SK-N-SH treated with all-trans-retinoic acid at 6 μM for 48 hours (cell line): ENCODE results near the gene FKBP3.

Experiments
- ATAC-seq: fragments of 200-7000 bp; cut with Tn5 transposase; 3 replicates; pipeline ENCODE4 v1.9.1; 2020; ENCODE audit warnings: mild to moderate bottlenecking, moderate library complexity
- ARNTL ChIP-seq: fragments of 450-650 bp; formaldehyde crosslinking; IDR thresholded peaks from 2 replicates; pipeline ENCODE4 v1.5.0; 2020; ENCODE audit warnings: low read depth, mild to moderate bottlenecking, moderate library complexity, borderline replicate concordance
- CSDC2 ChIP-seq: fragments of 250-450 bp; sonication (Bioruptor Pico); IDR thresholded peaks from 2 replicates; pipeline ENCODE4 v1.5.0; 2020; ENCODE audit warnings: mild to moderate bottlenecking, moderate library complexity
- CSRNP3 ChIP-seq: fragments of 250-450 bp; sonication (Bioruptor Pico); IDR thresholded peaks from 2 replicates; pipeline ENCODE4 v1.5.1; 2021; ENCODE audit warnings: mild to moderate bottlenecking, moderate library complexity
- GLIS3 ChIP-seq: fragments of 250-450 bp; sonication (Bioruptor Pico); IDR thresholded peaks from 2 replicates; pipeline ENCODE4 v1.5.0; 2020; ENCODE audit warnings: mild to moderate bottlenecking, moderate library complexity
- ISL1 ChIP-seq: fragments of 250-450 bp; sonication (Bioruptor Pico); IDR thresholded peaks from 2 replicates; pipeline ENCODE4 v2.1.2; 2022; ENCODE audit warnings: mild to moderate bottlenecking, moderate library complexity
- OSR1 ChIP-seq: fragments of 250-450 bp; sonication (Bioruptor Pico); IDR thresholded peaks from 2 replicates; pipeline ENCODE4 v1.8.0; 2022; ENCODE audit warnings: moderate library complexity, mild to moderate bottlenecking, inconsistent platforms
- PPARA ChIP-seq: fragments of 250-450 bp; sonication (Bioruptor Pico); IDR thresholded peaks from 2 replicates; pipeline ENCODE4 v1.5.0; 2020; ENCODE audit warnings: mild to moderate bottlenecking, borderline replicate concordance
- RARB ChIP-seq: fragments of 250-450 bp; sonication (Bioruptor Pico); IDR thresholded peaks from 2 replicates; pipeline ENCODE4 v1.8.0; 2021; ENCODE audit warnings: mild to moderate bottlenecking, moderate library complexity
- SNAI2 ChIP-seq: fragments of 250-450 bp; sonication (Bioruptor Pico); IDR thresholded peaks from 2 replicates; pipeline ENCODE4 v1.5.0; 2020; ENCODE audit warnings: mild to moderate bottlenecking, moderate library complexity
- TCF4 ChIP-seq: fragments of 250-450 bp; sonication (Bioruptor Pico); IDR thresholded peaks from 2 replicates; pipeline ENCODE4 v1.8.0; 2021; ENCODE audit warnings: mild to moderate bottlenecking, moderate library complexity, borderline replicate concordance
- TOX ChIP-seq: fragments of 250-450 bp; sonication (Bioruptor Pico); IDR thresholded peaks from 2 replicates; pipeline ENCODE4 v1.8.0; 2021; ENCODE audit warnings: mild to moderate bottlenecking, moderate library complexity, borderline replicate concordance
- ZC3H10 ChIP-seq: fragments of 250-450 bp; sonication (Bioruptor Pico); IDR thresholded peaks from 2 replicates; pipeline ENCODE4 v1.5.1; 2021; ENCODE audit warnings: mild to moderate bottlenecking, moderate library complexity
- ZFP3 ChIP-seq: fragments of 250-450 bp; sonication (Bioruptor Pico); IDR thresholded peaks from 2 replicates; pipeline ENCODE4 v1.5.0; 2020; ENCODE audit warnings: mild to moderate bottlenecking, moderate library complexity
- ZFP30 ChIP-seq: fragments of 450-650 bp; formaldehyde crosslinking; IDR thresholded peaks from 2 replicates; pipeline ENCODE4 v1.5.0; 2022; ENCODE audit warnings: mild to moderate bottlenecking, moderate library complexity
- ZNF565 ChIP-seq: fragments of 450-650 bp; formaldehyde crosslinking; conservative IDR thresholded peaks from 2 replicates; pipeline ENCODE4 v1.5.0; 2020; ENCODE audit warnings: low read depth, mild to moderate bottlenecking, moderate library complexity
- ZNF70 ChIP-seq: fragments of 450-650 bp; formaldehyde crosslinking; IDR thresholded peaks from 2 replicates; pipeline ENCODE4 v1.5.0; 2020; ENCODE audit warnings: mild to moderate bottlenecking, moderate library complexity
- ZNF8 ChIP-seq: fragments of 450-650 bp; formaldehyde crosslinking; IDR thresholded peaks from 2 replicates; pipeline ENCODE4 v1.5.0; 2020; ENCODE audit warnings: mild to moderate bottlenecking, moderate library complexity
- TF ChIP-seq, protein P1 (sequence below): fragments of 250-450 bp; sonication (Bioruptor Pico); IDR thresholded peaks from 2 replicates; pipeline ENCODE4 v1.8.0; 2021; ENCODE audit warnings: low read depth, mild to moderate bottlenecking, moderate library complexity, borderline replicate concordance
- TF ChIP-seq, protein P2 (sequence below): fragments of 250-450 bp; sonication (Bioruptor Pico); IDR thresholded peaks from 2 replicates; pipeline ENCODE4 v1.8.0; 2020; ENCODE audit warnings: mild to moderate bottlenecking, moderate library complexity, borderline replicate concordance

Gene FKBP3

GRCh38 chr14:45072126-45072525, 62.2 kb downstream of the FKBP3 start:
- no peak for ATAC-seq
- TF ChIP-seq GLIS3 (CRISPR knock-in tag) (no peak), CSRNP3 (CRISPR knock-in tag) (no peak), SNAI2 (no peak), PPARA (CRISPR knock-in tag) (no peak), ISL1 (no peak)

DNA sequence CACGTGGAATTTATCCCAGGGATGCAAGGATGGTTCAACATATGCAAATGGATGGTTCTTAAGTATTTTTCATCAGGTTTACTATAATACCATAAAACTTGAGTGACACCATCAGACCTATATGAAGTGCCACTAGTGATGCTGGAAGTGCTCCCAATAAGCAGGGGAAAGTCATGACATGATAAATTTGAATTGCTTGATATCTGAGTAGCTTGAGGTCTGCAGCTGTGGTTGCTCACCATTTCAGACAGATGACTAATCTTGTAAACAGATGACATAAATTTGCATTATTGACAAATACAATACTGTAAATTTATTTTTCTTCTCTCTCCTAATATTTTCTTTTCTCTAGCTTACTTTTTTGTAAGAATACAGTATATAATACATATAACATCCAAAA, 64.1 kb downstream of the FKBP3 start:
- no peak for ATAC-seq
- TF ChIP-seq, protein P1, sequence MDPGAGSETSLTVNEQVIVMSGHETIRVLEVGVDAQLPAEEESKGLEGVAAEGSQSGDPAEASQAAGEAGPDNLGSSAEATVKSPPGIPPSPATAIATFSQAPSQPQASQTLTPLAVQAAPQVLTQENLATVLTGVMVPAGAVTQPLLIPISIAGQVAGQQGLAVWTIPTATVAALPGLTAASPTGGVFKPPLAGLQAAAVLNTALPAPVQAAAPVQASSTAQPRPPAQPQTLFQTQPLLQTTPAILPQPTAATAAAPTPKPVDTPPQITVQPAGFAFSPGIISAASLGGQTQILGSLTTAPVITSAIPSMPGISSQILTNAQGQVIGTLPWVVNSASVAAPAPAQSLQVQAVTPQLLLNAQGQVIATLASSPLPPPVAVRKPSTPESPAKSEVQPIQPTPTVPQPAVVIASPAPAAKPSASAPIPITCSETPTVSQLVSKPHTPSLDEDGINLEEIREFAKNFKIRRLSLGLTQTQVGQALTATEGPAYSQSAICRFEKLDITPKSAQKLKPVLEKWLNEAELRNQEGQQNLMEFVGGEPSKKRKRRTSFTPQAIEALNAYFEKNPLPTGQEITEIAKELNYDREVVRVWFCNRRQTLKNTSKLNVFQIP (CRISPR knock-in tag) = no peak
- TF ChIP-seq ZNF565 (CRISPR knock-in tag) = no peak

GRCh38 chr14:45068396-45068795, 65.9 kb downstream of the FKBP3 start:
- ATAC-seq = no peak

GRCh38 chr14:45066667-45067066, 67.6 kb downstream of the FKBP3 start:
- ATAC-seq = no peak
- TF ChIP-seq OSR1 (CRISPR knock-in tag) (no peak), ZC3H10 (CRISPR knock-in tag) (no peak), ZNF70 (CRISPR knock-in tag) (no peak), RARB (CRISPR knock-in tag) (no peak), ZFP30 (no peak), ARNTL (no peak), GLIS3 (CRISPR knock-in tag) (no peak), ZNF565 (CRISPR knock-in tag) (no peak), ISL1 (no peak), ZNF8 (CRISPR knock-in tag) (no peak), SNAI2 (no peak), TOX (CRISPR knock-in tag) (no peak)
- TF ChIP-seq, protein P2, sequence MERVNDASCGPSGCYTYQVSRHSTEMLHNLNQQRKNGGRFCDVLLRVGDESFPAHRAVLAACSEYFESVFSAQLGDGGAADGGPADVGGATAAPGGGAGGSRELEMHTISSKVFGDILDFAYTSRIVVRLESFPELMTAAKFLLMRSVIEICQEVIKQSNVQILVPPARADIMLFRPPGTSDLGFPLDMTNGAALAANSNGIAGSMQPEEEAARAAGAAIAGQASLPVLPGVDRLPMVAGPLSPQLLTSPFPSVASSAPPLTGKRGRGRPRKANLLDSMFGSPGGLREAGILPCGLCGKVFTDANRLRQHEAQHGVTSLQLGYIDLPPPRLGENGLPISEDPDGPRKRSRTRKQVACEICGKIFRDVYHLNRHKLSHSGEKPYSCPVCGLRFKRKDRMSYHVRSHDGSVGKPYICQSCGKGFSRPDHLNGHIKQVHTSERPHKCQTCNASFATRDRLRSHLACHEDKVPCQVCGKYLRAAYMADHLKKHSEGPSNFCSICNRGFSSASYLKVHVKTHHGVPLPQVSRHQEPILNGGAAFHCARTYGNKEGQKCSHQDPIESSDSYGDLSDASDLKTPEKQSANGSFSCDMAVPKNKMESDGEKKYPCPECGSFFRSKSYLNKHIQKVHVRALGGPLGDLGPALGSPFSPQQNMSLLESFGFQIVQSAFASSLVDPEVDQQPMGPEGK (CRISPR knock-in tag) = no peak
- TF ChIP-seq, all 23 proteins: peak for 0

More at GRCh38 chr14:45068396-45068795, 65.9 kb downstream of the FKBP3 start:
- TF ChIP-seq OSR1 (CRISPR knock-in tag) (no peak), ISL1 (peak; percentile 21; the same call in 1 of the 2 replicates)

DNA sequence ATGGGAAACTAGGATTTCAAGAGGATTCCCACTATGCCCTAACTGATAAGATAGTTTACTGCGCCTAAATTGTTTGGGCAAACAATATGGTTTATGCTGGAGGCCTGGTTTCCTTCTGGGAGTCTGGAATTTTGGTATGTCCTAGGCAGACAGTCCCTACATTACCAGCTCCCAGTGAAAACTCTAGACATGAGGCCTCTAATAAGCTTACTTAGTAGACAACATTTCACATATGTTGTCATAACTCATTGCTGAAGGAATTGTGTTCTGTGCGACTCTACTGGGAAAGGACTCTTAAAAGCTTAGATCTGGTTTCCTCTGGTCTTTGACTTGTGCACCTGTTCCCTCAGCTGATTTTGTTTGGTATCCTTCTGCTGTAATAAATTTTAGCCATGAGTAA, 68.3 kb downstream of the FKBP3 start:
- no peak for TF ChIP-seq ZFP30
- TF ChIP-seq SNAI2 = no peak
- no peak for TF ChIP-seq ZFP3 (CRISPR knock-in tag)
- TF ChIP-seq OSR1 (CRISPR knock-in tag) = no peak
- no peak for TF ChIP-seq ZNF8 (CRISPR knock-in tag)
- no peak for TF ChIP-seq CSDC2
- TF ChIP-seq, protein P1 (CRISPR knock-in tag) = no peak
- TF ChIP-seq ZNF565 (CRISPR knock-in tag) = no peak
- no peak for TF ChIP-seq PPARA (CRISPR knock-in tag)
- no peak for TF ChIP-seq CSRNP3 (CRISPR knock-in tag)
- no peak for TF ChIP-seq RARB (CRISPR knock-in tag)
- TF ChIP-seq TCF4 (CRISPR knock-in tag) = no peak
- no peak for ATAC-seq
